AG20443 (cell line): ENCODE data around the gene DCST1.

Experiments
- DNase-seq: peaks from one replicate; pipeline ENCODE4 v3.0.0; 2012; ENCODE audit warnings: low spot score, mixed read lengths

The DCST1 gene

DNA sequence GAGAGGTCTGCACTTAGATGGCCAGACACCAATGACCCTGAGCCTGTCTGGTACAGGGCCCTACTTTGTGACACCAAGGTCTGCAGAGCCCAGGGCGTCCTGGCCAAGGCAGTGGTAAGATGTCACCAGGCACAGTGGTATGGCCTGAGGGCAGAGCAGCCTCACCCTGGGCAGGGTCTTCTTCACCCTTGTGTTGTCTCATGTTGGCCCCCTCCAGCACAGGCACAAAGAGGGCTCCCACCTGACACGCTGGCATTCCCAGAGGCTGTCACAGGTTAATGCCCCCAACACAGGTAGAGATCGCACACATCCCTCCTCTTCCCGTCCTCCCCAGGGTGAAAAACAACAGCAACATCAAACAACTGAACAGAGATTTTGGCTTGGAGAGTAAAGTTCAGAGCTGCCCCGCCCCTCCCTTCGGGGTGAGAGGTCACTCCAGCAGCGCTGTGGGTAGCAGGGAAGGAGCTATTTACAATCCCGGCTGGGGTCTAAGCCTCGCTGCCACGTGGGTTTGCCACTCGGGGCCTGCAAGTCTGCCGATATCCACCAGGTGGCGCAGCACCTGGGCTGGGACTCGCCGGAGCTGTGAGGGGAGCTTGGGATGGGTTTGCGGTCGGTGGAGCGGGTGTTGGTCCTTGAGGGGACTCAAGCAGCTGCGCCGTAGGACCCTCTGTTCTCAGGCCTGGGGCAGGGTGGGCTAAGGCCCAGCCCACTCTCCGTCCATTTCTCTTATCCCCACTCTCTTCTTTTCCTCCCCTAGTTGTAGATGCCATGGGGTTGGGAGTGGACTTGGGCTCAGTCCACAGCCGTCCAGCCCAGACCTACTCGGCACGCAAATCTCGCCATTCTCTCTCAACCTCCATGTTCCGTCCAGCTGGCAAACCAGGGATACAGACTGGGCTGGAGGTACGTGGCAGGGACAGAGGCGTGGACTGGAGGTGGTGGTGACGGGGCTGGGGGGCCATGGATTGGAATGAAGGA, 57.7 kb downstream of the DCST1 start:
- peak; percentile 86 for DNase-seq

DNA sequence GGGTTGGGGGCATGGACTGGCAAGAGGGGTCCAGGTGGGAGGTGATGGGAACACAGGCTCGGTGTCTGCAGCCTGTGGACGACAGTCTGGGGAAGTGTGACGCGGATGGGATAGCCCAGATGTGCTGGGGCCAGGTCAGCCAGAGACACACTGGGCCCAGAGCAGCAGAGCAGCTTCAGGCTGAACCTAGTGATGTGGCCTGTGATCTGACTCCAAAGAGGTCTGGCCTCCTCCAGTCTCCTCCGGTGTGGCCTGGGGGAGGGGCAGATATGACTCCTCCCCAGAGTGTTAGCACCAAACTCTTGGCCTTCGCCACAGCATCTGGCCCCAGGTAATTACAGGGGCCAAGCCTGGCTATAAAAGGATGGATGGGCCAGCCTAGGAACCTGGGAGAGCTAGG, 58.5 kb downstream of the DCST1 start:
- DNase-seq = no peak

DNA sequence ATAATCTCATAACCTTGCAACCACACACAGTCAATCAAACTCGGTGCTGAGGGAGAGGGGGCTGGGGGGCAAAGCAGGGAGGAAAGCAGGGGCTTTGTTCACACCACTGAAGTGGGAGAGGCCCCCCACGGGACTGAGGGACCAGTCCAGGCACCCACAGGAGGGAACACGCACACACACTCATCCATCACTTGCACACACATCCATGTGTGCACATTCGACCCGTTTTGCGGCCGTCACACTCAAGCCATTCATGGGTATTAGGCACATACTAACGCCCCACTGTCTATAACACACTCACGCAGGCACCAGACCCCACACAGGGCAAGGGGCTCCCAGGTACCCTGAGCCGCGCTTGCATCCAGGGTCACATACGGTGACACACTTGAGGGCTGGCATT, 59.0 kb downstream of the DCST1 start:
- no peak for DNase-seq

DNA sequence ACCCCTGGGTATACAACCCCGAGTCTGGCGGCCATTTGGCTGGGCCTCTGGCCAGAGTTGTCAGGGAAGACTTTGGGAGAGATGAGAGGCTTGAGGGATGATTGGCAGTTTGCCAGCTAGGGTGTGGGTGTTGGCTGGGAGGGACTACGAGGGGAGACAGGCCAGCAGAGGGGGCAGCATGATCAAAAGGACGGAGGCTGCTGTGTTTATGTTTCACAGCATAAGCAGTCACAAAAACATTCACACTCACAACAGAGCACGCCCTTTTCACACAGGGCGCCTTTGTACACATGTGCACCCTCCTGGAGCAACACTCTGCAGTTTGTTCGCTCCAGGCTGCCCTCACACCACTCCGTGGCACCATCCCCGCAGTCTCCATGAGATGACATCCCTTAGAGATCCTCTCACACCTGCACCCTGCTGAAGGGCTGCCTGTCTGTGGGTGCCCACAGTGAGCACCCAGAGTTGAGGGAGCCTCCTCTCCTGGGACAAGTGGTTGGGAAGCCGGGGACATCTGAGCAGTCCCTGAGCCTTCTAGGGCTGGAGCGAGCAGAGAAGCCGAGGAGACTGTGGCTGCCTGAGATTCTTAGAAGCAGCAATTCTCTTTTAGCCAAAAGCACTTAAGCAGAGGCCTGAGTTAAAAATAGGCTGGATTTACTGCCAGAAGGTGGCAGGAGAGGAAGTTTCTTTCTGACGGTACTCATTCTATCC, 60.4 kb downstream of the DCST1 start:
- DNase-seq = peak; percentile 46

DNA sequence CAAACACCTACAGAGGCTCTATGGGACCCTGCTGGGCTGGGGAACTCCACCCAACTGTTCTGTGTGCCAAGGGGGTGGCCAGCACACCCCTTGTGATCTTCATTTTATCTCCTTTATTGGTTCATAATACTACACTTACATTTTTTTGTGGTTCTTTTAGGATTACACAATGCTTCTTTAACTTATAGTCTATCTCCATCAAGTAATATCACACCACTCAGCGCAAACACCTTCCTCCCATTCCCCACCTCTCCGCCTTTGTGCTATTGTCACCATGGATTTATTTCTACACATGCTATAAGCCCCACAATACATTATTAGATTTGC, 61.0 kb downstream of the DCST1 start:
- DNase-seq = no peak

DNA sequence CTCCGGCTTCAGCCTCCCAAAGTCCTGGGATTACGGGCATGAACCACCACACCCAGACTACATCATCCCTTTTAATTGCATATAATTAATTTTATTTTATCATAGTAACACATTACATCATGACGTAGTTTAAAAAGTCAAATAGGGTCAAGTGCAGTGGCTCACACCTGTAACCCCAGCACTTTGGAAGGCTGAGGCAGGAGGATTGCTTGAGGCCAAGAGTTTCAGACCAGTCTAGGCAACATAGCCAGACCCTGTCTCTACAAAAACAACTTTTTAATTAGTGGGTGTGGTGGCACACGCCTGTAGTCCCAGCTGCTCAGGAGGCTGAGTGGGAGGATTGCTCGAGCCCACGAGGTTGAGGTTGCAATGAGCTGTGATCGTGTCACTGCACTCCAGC, 65.7 kb downstream of the DCST1 start:
- no peak for DNase-seq
